ENCODE measurements around the gene HCRTR1.

HCRTR1 gene

DNA sequence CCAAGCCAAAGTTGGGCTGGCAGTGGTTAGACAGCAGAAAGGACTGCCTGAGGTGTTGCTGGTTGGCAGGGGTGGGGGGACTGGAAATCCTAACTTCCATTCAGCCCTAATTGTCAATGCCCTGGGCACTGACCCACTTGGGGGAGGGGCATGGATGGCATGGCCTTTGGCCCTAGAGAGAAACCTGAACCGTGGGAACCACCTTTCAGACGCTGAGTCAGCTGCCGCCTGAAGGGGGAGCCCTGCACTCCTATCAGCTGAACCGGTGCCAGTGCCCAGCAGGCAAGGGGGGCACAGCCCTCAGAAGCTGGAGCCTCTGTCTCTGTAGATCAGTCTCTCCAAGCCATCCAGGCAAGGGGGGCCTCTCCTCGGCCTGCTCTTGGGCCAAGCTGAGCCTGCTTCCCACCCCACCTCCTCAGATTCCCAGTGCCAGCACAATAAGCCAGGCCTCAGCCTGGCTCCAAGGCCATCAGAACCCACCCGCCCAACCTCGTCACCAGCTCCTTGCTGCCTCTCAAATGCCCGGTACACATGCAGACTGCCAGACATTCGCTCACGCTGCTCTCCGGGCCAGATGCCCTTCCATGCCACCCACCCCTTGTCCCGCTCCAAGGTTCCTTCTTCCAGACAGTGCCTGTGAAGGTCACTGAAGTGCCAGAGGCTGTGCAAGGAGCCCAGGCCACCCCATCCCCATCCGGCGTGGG lies 29.6 kb upstream of the HCRTR1 start:
- no peak overlapping the region for H3K4me3 ChIP-seq (replicated peaks in 1 of 2; ENCODE audit: low read depth in 2 of 2, low read length in 2 of 2)
- peak; percentile 48 to 54 for DNase-seq (ENCODE audit: low read depth in 2 of 2)
- TF ChIP-seq, protein P1, sequence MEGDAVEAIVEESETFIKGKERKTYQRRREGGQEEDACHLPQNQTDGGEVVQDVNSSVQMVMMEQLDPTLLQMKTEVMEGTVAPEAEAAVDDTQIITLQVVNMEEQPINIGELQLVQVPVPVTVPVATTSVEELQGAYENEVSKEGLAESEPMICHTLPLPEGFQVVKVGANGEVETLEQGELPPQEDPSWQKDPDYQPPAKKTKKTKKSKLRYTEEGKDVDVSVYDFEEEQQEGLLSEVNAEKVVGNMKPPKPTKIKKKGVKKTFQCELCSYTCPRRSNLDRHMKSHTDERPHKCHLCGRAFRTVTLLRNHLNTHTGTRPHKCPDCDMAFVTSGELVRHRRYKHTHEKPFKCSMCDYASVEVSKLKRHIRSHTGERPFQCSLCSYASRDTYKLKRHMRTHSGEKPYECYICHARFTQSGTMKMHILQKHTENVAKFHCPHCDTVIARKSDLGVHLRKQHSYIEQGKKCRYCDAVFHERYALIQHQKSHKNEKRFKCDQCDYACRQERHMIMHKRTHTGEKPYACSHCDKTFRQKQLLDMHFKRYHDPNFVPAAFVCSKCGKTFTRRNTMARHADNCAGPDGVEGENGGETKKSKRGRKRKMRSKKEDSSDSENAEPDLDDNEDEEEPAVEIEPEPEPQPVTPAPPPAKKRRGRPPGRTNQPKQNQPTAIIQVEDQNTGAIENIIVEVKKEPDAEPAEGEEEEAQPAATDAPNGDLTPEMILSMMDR (IDR thresholded peaks at IDR 0.05; ENCODE audit: low read depth, low read length) = peak; percentile 58

DNA sequence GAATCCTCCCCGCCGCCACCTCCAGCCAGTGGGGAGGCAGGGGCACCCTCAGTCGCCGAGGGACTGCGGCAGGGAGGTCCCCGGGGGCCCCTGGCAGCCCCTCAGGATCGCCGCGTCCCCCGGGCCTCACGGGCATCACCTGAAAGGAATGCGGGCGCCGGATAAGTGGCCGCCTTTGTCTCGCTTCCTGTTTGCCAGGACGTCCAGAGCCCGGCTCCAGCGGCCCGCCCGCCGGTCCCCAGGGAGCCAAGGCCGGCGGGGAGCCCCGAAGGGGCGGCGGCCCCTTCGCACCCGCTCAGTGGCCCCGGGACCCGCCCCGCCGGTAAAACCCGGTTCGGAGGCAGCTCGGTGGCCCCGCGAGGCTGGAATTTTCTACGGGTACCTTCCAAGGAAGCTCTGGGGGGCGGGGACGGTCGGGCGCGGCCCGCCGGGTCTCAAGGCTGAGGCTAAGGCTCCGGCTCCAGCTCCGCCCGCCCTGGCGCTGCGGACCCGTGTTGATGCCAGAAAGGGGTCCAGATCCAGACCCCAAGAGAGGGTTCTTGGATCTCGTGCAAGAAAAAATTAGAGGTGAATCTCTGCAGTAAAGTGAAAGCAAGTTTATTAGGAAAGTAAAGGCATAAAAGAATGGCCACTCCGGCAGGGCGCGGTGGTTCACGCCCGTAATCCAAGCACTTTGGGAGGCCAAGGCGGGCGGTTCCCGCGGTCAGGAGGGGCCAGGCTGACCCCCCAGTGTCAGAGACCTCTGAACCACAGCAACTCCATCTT lies 28.6 kb upstream of the HCRTR1 start:
- TF ChIP-seq, protein P1 (IDR thresholded peaks at IDR 0.05; ENCODE audit: low read depth, low read length) = no peak
- H3K4me3 ChIP-seq (replicated peaks in 1 of 2; ENCODE audit: low read depth in 2 of 2, low read length in 2 of 2) = peak overlapping the region; percentile 5 to 28
- peak in 1 of 2 donors; percentile 55 for DNase-seq (ENCODE audit: low read depth in 2 of 2)

DNA sequence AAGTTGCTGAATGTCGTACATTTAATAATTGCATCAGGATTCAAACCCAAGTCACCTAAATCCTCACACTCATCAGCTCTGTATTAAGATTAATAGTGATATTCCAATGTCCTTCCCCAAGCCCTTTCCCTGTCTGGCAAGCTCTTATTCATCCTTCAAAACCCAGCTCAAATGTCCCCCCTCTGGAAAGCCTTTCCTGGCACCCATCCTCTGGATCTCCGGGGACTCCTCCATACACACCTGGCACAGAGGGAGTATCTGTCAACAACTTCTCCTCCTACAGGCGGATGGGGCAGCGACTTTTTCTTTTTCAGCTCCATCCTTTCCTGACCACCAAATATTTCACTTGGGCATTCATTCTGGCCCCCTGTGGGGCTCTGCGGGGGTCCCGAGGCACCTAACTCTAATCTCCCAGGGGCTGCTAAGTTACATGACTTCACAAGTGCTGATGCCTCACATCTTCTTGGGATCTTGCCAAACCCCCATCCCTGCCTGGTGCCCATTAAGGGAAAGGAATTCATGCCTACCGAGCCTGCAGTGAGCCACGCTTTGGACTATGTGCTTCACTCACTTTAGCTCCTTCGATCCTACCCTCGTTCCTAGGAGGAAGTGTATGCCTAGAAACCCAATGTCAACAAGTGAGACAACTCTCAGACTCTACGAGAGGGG lies 25.9 kb upstream of the HCRTR1 start:
- TF ChIP-seq, protein P1 (IDR thresholded peaks at IDR 0.05; ENCODE audit: low read depth, low read length) = no peak
- no peak for DNase-seq (ENCODE audit: low read depth in 2 of 2)
- no peak overlapping the region for H3K4me3 ChIP-seq (replicated peaks in 1 of 2; ENCODE audit: low read depth in 2 of 2, low read length in 2 of 2)

DNA sequence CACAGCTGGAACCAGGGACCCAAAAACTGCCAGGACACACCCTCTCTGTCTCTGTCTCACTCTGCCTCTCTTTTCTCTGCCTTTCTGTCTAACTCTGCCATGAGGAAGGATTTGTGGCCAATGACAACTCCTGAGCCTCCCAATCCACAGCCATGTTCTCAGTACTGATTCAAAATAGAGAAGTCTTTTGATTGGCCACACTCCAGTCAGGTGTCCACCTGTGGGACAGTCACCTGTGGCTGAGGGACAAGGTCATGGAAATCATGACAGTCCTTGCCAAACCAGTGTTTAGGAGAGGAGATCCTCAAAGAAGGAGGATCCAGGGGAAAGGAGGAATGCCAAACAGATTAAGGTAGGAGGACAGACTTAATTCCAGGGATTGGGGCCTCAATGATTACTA lies 25.4 kb upstream of the HCRTR1 start:
- TF ChIP-seq, protein P1 (IDR thresholded peaks at IDR 0.05; ENCODE audit: low read depth, low read length) = no peak
- DNase-seq (ENCODE audit: low read depth in 2 of 2) = no peak
- H3K4me3 ChIP-seq (replicated peaks in 1 of 2; ENCODE audit: low read depth in 2 of 2, low read length in 2 of 2) = no peak overlapping the region

DNA sequence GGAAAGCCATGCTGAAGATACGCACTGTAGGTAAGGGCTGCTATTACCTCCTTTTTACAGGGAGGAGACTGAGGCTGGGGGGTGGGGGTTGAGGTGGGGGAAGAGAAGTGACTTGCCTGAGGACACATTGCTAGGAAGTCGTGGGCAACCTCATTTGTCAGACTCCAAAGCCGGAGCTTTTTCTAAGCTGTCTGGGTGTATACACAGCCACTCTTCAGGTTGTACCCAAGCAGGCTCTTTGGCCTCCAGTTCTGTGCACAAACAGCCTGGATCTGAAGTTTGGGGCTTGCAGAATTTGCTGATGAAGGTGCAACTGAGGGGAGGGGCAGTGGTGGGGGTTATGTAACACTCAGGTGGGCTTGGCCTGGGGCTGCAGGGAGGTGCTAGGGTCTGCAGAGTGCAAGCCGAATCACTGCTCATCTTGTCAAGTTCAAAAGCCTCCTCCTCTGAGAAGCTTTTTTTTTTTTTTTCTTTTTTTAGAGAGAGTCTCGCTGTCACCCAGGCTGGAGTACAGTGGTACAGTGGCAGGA lies 24.3 kb upstream of the HCRTR1 start:
- no peak for DNase-seq (ENCODE audit: low read depth in 2 of 2)
- no peak overlapping the region for H3K4me3 ChIP-seq (replicated peaks in 1 of 2; ENCODE audit: low read depth in 2 of 2, low read length in 2 of 2)
- TF ChIP-seq, protein P1 (IDR thresholded peaks at IDR 0.05; ENCODE audit: low read depth, low read length) = no peak

DNA sequence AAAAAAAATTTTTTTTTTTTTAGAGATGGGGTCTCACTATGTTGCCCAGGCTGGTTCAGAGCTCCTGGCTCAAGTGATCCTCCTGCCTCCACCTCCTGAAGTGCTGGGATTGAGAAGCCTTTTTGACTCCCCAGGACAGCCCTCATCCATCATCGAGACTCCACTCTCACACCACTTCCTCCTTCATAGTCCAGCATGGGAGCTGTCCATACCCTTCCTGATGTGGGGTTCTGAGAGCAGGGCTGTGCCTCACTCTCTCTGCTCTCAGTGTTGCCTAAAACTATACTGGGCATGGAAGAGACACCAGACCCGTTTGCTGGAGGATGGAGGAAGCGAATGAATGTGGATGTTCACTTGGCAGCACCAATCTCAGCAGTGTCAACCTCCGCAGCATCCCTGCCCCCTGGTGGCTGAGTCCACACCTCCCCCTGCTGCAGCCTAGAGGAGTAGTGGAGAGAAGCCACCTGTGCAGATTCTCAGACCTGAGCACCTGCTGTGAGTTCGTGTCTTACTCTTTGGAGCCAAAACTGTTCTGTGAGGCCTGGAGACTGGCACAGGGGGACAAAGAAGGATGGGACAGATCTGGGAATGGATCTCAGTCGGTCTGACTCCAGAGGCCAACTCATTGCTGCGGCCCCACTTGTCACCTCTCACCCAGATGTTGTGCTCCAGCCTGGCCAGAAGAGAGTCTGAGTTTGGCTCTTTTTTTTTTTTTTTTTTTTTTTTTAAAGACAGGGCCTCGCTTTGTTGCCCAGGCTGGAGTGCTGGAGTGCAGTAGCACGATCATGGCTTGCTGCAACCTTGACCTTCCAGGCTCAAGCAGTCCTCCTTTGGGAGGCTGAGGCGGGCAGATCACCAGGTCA lies 23.5 kb upstream of the HCRTR1 start:
- no peak overlapping the region for H3K4me3 ChIP-seq (replicated peaks in 1 of 2; ENCODE audit: low read depth in 2 of 2, low read length in 2 of 2)
- TF ChIP-seq, protein P1 (IDR thresholded peaks at IDR 0.05; ENCODE audit: low read depth, low read length) = peak; percentile 98
- DNase-seq (ENCODE audit: low read depth in 2 of 2) = peak; percentile 77 to 80
